Activated gamma-delta T cell (primary cell): Measurements from ENCODE around the gene NFIX.

Experiments used
- DNase-seq: peaks from one replicate; lab custom pipeline; 2025; lab: John Stamatoyannopoulos, UW

Gene NFIX

DNA sequence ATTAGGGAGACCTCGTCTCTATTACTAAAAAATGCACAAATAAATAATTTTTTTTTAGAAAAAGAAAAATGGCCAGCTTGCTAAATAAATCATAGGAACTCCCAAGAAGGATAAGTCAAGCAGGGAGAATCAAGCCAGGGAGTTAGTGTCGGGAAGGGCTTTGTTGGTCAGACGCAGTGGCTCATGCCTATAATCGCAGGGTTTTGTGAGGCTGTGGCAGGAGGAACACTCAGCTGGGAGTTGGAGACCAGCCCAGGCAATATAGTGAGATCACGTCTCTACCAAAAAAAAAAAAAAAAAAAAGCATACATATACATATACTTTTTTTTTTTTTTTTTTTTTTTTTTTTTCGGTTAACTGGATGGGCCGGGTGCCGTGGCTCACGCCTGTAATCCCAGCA is 131.8 kb downstream of the NFIX start:
- DNase-seq = no peak

DNA sequence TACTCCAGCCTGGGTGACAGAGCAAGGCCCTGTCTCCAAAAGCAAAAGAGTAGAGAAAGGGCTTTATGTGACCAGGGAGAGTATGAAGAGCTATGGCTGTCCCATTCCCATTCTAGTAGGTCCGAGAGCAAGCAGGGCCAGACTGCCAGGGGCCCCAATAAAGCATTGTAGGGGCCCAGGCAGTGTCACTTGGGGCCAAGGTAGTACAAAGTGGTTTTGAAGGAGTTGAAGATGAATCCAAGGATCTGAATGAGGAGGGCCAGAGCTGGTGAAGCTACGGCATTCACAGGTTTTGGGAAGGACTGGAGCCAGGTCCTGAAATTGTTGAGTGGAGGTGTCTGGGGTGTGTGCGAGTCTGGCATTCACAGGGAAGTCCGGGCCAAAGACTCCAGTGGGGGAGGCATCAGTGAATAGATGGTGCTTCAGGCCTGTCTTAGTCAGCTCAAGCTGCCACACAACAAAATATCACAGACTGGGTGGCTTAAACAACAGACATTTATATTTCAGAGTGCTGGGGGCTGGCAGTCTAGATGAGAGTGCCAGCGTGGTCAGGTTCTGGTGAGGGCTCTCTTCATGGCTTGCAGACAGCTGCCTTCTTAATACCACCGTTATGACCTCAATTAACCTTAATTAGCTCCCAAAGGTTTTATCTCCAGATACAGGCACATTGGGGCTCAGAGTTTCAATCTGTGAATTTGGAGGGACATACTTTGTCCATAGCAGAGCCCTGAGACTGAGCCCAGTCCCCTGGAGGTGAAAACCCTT is 132.7 kb downstream of the NFIX start:
- DNase-seq = no peak

DNA sequence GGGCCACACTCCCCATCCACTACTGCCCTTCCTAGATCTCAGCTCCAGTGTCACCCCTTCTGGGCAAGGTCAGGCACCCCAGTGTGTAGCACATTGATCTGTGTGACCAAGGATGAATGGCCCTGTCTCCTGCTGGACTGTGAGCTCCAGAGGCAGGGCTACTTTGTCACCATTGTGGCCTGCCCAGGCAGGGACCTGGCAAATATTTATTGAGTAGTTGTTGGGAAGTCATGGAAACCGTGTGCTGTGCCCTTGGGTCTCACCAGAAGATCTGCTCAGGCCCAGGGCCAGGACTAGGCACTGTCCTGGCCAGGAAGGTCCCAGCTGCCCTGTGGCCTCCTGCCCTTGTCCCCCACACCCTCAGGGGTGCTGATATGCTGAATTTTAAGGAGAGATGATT is 133.3 kb downstream of the NFIX start:
- no peak for DNase-seq

DNA sequence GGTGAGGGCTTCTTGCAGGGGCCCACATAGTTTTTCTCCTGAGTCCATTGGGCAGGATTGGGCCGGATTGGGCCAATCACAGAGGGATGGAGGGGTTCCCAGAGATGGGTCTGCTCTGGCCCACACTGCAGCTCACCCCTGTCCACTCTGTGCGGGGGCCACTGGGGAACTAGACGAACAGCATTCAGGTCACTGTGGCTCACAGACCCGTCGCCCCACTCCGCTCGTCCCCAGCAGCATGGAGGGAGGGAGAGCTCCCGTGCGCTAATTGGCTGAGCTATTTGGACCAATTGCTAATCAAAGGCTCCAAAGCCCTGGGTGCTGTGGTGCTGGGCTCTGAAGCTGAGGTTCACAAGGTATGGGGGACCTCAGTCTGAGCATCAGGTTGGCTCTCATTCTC is 134.1 kb downstream of the NFIX start:
- no peak for DNase-seq

DNA sequence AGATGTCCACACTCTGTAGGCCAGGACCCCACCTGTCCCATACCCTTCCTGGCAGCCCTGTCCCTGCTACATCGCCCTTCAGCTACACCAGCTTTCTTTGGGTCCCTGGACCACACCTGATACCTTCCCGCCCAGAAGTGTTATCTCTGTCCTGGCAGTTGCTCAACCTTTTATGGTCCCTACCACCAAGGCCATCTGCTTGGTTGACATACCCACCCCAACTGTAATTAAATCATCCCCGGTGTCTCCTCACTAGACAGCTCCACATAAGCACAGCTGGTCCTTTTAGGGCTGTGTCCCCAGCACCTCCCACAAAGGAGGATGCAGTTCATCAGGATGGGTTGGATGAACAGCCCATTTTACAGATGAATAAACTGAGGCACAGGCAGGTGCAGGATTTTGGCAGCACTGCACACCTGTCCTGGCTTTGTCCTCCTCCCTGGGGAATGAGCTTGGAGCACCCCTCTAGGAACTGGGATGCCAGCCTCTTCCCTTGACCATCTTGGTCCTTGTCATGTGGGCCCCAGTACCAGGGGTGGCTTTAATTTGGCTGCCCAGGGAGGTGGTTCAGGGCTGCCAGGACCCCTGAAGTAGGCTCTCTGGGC is 135.7 kb downstream of the NFIX start:
- no peak for DNase-seq

DNA sequence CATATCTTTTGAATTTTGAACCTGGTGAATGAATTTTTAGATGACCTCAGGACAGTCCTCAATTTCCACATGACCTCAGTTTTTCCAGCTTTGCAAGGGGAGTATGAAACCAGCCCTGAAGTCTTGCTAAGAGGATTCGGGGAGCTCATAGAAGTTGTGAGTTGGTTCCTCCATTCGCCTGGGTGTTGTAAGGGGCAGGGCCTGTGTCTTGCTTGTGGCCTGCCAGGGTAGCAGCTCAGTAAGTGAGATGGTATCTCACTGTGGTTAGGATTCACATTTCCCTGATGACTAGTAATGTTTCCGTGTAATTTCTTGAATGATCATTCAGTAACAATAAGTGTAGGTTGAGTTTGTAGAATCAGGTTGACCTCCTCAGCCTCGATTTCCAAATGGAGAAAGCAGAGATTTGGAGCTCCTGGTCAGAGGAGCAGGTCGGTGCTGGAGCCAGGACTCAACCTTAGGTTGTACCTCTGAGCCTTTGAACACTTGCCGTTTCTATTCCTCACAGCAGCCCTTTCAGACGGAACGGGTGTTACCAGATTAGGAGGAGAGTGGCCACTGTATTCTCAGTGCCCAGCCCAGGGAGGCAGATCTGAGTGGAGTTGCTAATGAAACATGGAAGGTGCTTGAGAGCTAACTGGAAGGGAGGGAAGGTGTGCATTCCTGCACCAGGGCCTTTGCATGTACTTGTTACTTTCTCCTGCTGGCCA is 137.4 kb downstream of the NFIX start:
- DNase-seq = no peak

DNA sequence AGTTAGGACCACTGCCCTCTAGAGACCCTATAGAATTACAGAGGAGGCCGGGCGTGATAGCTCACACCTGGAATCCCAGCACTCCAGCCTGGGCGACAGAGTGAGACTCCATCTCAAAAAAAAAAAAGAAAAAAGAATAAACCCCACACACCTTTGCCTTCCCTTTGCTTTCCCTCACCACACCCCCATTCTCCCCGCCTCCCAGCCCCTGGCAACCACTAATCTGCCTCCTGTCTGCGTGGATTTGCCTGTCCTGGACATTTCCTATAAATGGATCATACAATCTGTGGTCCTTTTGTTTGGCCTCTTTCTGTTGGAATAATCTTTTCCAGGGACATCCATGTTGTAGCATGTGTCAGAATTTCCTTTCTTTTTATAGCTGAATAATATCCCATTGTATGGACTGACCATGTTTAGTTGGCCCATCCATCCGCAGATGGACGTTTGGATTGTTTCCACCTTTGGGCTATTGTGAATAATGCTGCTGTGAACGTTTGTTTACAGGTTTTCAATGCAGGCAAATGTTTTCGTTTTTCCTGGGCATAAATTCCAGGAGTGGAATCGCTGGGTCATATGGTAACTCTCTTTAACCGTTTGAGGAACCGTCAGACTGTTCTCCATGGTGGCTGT is 138.1 kb downstream of the NFIX start:
- no peak for DNase-seq

DNA sequence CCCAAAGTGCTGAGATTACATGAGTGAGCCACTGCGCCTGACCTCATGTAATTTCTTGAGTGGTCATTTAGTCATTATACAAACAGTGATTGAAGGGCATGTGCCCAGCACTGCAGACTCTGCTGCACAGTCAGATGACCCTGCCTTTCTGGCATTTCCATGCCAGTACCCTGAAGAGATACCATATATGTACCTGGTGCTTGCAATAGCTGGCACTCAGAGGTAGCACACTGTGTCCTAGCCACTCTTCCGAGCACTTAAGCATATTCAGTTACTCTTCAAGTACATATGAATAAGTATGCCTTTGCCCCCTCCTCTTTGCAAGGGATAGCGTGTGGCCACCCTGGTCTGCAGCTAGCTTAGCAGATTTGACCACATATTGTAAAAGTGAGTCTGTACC is 139.4 kb downstream of the NFIX start:
- DNase-seq = no peak

DNA sequence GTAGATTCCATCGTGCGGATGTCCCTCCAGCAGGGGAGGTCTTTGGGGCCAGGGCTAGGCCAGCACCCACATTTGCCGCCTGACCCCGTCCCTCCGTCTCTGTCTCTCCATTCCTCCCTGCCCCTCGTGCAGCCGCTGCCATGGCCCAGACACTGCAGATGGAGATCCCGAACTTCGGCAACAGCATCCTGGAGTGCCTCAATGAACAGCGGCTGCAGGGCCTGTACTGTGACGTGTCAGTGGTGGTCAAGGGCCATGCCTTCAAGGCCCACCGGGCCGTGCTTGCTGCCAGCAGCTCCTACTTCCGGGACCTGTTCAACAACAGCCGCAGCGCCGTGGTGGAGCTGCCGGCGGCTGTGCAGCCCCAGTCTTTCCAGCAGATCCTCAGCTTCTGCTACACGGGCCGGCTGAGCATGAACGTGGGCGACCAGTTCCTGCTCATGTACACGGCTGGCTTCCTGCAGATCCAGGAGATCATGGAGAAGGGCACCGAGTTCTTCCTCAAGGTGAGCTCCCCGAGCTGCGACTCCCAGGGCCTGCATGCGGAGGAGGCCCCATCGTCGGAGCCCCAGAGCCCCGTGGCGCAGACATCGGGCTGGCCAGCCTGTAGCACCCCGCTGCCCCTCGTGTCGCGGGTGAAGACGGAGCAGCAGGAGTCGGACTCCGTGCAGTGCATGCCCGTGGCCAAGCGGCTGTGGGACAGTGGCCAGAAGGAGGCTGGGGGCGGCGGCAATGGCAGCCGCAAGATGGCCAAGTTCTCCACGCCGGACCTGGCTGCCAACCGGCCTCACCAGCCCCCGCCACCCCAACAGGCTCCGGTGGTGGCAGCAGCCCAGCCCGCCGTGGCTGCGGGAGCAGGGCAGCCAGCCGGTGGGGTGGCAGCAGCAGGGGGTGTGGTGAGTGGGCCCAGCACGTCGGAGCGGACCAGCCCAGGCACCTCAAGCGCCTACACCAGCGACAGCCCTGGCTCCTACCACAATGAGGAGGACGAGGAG is 140.1 kb downstream of the NFIX start:
- no peak for DNase-seq

DNA sequence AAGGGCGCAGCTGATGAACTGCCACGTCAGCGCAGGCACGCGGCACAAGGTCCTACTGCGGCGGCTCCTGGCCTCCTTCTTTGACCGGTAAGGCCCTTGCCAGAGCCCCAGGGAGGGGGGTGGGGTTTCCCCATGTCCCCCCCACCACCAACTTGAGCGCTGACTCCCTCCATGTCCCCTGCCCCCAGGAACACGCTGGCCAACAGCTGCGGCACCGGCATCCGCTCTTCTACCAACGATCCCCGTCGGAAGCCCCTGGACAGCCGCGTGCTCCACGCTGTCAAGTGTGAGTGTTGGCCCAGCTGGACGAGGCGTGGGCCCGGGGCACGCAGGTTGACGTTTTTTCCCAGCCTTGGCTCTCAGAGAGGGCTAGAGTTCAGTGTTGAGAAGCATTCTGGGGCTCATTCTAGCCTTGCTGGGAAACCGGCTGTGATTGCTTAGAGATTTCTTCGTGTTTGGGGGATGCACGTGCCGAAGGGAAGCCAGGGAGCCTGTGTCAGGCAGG is 142.1 kb downstream of the NFIX start:
- DNase-seq = no peak

DNA sequence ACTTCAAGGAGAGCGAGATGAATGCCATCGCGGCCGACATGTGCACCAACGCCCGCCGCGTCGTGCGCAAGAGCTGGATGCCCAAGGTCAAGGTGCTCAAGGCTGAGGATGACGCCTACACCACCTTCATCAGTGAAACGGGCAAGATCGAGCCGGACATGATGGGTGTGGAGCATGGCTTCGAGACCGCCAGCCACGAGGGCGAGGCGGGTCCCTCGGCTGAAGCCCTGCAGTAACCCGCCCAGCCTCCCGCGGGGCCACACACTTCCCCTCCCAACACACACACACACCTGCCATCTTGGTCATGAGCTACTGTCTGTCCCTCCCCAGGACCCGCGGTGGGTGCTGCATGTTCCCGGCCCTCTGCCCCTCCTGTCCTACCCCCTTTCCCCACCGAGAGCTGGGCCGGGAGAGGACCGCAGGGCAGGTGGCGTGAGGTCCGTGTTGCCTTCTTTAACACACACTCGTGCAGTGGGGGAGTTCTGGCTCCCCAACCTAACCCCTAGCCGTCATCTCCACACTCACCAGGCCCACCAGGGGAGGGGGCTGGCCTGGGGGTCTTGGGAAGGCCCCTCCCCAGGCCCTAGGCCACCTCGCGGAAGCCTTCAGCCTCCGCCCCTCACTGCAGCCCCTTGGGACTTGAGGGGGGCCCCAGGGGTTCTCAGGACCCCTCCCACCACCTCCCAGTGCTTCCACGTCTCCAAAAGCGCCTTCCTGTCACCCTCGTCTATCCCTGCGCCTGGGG is 143.1 kb downstream of the NFIX start:
- no peak for DNase-seq

DNA sequence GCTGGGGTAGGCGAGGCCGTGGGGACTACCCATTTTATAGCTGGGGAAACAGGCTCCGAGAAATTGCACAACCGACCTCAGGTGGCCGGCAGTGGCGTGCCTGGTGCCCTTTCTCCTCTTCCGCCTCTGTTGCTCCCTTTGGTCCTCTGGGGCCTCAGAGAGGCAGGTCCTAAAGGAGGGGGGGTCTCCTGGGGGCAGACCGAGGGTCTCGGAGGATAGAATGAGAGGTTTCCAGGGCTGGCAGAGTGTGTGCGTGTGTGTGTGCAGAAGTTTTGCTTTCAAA is 143.6 kb downstream of the NFIX start:
- no peak for DNase-seq

DNA sequence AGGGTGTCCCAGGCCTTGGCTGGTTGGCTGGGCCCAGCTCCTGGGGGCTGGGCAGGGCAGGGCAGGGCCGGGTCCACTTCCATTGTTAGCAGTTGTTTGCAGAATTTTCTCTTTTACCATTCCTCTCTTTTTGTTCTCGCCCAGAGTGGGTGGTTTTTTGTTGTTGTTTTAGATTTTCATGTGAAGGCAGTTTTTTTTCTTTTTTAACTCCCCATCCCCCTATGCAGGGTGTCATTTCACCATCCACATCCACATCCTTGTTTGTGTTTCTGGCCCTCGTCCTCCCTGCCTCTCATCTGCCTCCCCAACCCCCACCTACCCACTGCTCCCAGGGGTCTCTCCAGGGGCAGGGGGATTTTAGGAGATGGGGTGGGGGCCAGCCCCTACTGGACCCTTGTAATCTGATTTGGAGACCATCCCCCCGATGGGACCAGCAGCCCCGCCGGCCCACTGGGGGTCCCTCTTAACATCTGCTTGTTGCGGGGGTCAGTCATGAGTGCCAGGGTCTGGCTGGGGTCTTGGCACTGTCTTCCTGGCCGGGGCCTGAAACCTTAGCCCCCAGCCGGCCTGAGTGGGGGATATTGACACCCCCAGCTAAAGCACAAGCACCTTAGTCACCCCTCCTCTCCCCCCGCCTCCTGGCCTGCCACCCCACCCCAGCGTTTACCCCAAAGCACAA is 144.5 kb downstream of the NFIX start:
- DNase-seq = no peak

DNA sequence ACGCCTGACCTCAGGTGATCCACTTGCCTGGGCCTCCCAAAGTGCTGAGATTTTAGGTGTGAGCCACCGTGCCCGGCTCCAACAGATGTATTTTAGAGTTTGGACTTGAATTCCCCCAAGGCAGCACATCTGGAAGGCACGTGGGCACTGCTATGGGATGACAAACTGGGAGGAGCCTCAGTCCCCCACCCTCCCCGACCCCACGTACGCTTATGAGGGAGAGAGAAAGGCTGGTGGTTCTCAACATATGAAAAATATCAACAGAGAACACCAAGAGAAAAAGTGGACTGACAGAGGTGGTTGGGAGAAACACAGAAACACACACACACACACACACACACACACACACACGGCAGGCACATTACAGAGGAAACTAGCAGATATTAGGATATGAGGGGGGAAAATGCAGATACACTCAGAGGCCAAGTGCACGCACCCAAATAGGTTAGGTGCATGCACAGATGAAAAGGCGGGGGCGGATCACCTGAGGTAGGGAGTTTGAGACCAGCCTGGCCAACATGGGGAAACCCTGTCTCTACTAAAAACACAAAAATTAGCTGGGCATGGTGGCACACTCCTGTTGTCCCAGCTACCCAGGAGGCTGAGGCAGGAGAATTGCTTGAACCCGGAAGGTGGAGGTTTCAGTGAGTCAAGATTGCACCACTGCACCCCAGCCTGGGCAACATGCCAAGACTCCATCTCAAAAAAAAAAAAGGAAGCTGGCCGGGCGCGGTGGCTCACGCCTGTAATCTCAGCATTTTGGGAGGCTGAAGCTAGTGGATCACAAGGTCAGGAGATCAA is 151.7 kb downstream of the NFIX start:
- no peak for DNase-seq
